ENCODE results near the gene DPPA2. TPM values are rescaled to one million over a fixed set of nuclear protein-coding genes. Genes with fewer than 3 reads are reported as not detected.

DPPA2 gene
- total RNA-seq, 1 donor from 2014 or later: not detected

DNA sequence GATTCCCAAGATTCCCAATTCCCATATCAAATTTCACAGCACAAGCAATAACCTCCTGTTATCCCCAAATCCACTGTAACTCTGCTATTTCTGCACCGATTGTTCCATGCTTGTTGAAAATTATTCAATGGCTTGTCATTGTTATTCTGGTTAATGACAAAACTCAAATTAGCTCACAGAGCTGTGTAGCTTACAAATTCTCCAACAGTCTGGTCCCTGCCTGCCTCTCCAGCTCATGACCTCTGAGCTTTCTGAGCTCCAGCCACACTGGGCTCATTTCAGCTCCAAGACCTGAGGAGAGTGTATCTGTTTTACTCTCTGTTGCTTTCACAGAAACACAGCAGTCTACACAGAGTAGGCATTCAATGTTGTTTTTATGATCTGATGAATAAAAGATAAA is 3.3 kb downstream of the DPPA2 start:
- Histone ChIP-seq H3K4me1 (no peaks in the 10 kb centered on the region), H3K27me3 (no peaks in the 10 kb centered on the region), H3K4me3 (no peak overlapping the region), H3K36me3 (no peaks in the 10 kb centered on the region), H3K9me3 (no peaks in the 10 kb centered on the region), H3K27ac (no peak overlapping the region)
- intact Hi-C loops (cut with DNase I): no loop called here
- ATAC-seq: no peak
- no peak for DNase-seq
- TF ChIP-seq, protein P1, sequence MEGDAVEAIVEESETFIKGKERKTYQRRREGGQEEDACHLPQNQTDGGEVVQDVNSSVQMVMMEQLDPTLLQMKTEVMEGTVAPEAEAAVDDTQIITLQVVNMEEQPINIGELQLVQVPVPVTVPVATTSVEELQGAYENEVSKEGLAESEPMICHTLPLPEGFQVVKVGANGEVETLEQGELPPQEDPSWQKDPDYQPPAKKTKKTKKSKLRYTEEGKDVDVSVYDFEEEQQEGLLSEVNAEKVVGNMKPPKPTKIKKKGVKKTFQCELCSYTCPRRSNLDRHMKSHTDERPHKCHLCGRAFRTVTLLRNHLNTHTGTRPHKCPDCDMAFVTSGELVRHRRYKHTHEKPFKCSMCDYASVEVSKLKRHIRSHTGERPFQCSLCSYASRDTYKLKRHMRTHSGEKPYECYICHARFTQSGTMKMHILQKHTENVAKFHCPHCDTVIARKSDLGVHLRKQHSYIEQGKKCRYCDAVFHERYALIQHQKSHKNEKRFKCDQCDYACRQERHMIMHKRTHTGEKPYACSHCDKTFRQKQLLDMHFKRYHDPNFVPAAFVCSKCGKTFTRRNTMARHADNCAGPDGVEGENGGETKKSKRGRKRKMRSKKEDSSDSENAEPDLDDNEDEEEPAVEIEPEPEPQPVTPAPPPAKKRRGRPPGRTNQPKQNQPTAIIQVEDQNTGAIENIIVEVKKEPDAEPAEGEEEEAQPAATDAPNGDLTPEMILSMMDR (IDR thresholded peaks at IDR 0.05): no peak

DNA sequence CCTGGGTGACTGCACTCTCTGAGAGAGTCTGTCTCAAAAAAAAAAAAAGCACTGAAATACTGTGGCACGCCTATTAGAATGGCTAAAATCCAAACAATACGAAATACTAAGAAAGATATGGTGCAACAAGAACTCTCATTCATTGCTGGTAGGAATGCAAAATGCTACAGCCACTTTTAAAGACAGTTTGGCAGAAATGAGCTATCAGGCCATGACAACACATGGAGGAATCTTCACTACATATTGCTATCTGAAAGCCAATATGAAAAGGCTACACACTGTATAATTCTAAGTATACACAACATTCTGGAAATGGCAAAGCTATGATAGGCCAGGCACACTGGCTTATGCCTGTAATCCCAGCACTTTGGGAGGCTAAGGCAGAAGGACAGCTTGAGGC is 18.8 kb downstream of the DPPA2 start:
- Histone ChIP-seq H3K36me3 (no peaks in the 10 kb centered on the region), H3K9me3 (no peaks in the 10 kb centered on the region), H3K4me1 (no peaks in the 10 kb centered on the region), H3K27ac (no peak overlapping the region), H3K4me3 (no peak overlapping the region), H3K27me3 (no peaks in the 10 kb centered on the region)
- intact Hi-C loops (cut with DNase I): no loop called here
- DNase-seq: no peak
- TF ChIP-seq, protein P1 (IDR thresholded peaks at IDR 0.05): no peak
- ATAC-seq: no peak

DNA sequence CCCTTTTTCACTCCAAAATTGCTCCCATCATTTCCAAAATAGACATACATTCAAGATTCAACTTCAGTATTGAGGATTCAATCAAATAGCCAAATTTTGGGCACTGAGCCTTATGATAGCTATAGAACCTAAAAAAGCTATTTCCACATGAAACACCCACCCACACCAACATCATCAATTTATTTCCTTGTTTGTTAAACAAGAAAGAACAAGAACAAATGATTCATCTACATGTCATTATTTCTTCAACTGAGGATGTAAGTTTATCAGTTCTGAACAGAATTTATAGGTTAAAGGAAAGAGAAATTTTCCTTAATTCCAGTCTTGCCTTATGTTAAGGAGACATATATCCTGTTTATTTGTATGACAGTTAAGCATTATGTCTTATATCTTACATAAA is 32.2 kb downstream of the DPPA2 start:
- Histone ChIP-seq H3K4me3 (no peak overlapping the region), H3K36me3 (no peaks in the 10 kb centered on the region), H3K4me1 (no peaks in the 10 kb centered on the region), H3K27me3 (no peaks in the 10 kb centered on the region), H3K9me3 (no peaks in the 10 kb centered on the region), H3K27ac (no peak overlapping the region)
- ATAC-seq: no peak
- intact Hi-C loops (cut with DNase I): no loop called here
- DNase-seq: no peak
- TF ChIP-seq, protein P1 (IDR thresholded peaks at IDR 0.05): no peak

DNA sequence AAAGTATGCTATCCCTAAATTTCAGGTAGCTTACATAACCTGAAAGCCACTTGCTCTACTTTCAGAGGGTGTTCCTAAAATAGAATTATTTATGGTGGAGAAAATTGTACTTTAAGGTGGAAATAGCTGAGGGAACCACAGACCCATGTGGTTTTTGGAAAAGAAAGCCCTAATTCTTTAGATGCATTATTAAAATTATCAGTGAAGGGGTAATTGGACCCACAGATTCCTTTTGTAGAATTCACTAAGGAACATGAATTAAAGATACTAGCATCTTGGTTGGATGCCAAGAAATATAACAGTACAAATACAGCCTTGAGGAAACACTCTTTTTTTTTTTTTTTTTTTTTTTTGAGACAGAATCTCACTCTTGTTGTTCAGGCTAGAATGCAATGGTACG is 37.8 kb downstream of the DPPA2 start:
- H3K27me3 ChIP-seq: no peaks in the 10 kb centered on the region
- no peak overlapping the region for H3K4me3 ChIP-seq
- no peaks in the 10 kb centered on the region for H3K4me1 ChIP-seq
- intact Hi-C loops (cut with DNase I): no loop called here
- H3K27ac ChIP-seq: no peak overlapping the region
- DNase-seq: no peak
- TF ChIP-seq, protein P1 (IDR thresholded peaks at IDR 0.05): no peak
- no peak for ATAC-seq
- H3K9me3 ChIP-seq: no peaks in the 10 kb centered on the region
- H3K36me3 ChIP-seq: no peaks in the 10 kb centered on the region

DNA sequence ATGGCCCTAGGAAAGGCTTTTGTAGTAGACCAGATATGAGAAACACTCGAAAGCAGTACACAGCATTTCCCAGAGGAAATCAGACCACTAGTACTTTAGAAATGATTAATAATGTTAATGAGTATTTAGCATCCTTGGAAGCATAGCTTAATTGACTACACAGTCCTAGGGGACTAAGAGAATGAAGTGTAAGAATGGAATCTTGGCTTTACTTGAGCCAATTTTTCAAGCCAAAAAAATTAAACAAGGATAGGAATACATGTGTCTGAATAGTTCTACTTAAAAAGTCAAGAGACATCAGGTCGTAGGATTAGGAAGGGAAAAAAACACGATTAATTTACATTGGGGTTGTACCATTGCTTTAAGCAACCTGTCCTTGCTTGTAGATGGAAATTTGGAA is 38.2 kb downstream of the DPPA2 start:
- Histone ChIP-seq H3K4me3 (no peak overlapping the region), H3K9me3 (no peaks in the 10 kb centered on the region), H3K27me3 (no peaks in the 10 kb centered on the region), H3K36me3 (no peaks in the 10 kb centered on the region), H3K4me1 (no peaks in the 10 kb centered on the region), H3K27ac (no peak overlapping the region)
- TF ChIP-seq, protein P1 (IDR thresholded peaks at IDR 0.05): no peak
- DNase-seq (no peak), ATAC-seq (no peak)
- intact Hi-C loops (cut with DNase I): no loop called here

DNA sequence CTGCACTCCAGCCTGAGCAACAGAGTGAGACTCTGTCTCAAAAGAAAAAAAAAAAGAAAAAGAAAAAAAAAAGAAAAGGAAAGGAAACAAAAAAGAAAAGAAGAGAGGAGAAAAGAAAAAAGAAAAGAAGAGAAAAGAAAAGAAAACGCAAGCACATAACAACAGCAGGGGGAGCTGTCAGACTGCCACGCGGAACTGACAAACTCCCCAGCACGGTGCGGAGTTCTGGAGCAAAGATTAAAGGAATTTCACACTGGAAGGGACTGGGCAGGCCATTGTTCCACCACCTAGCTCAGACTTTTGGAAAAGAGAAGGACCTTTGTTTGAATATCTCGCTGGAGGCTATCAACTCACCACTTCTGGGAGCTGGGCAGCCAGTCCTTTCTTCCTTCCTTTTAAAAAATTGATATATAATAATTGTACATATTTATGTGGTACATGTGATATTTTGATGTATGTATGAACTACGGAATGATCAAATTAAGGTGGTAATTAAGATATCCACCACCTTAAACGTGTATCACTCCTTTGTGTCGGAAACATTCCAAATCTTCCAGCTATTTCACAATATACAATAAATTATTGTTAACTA is 40.5 kb downstream of the DPPA2 start:
- Histone ChIP-seq H3K4me3 (no peak overlapping the region), H3K27me3 (no peaks in the 10 kb centered on the region), H3K9me3 (no peaks in the 10 kb centered on the region), H3K27ac (no peak overlapping the region), H3K4me1 (no peaks in the 10 kb centered on the region), H3K36me3 (no peaks in the 10 kb centered on the region)
- intact Hi-C loops (cut with DNase I): no loop called here
- ATAC-seq (peak; percentile 71), DNase-seq (no peak)
- TF ChIP-seq, protein P1 (IDR thresholded peaks at IDR 0.05): peak; percentile 43
